ENCODE results near the gene UNC119B.

UNC119B gene

DNA sequence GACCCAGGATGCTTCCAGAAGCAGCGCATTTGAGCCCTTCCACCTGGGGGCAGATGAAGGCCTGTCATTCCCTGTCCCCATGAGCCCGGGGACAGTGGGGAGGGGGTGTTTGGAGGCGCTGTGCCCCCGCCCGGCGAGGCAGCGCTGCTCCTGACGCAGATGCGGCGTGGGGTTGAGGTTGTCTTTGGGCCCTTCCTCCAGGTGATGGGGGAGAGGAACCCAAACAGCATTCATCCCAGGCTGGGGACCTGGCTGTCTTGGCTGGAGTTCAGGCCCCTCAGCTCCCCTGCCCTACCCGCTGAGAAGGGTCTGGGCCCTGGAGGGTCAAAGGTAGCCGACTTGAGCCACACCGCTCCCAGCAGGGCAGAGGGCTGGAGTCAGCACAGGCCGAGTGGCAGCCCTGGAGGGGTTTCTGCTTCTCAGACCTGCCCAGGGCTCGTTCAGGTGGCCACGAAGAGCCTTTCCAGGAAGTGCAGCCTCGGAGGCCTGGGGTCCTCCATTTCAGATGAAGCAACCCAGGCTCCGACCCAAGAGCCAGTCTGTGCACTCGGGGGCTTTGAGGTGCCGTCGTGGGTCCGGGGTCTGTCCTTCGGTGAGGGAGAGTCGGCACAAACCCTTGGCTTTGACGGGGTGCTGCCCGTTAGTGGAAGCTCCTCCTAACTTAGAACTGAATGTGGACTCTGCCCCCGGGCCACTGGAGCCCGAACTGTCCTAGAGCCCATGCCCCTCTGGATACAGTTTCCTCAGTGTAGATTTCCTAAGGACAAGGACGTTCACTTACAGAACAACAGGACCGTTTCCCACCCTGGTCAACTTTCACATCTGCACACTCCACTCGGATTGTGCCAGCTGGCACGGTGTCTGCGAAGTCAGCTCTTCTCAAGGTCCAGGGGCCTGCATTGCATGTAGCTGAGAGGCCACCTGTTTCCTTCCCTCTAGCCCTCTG, 31.5 kb downstream of the UNC119B start:
- H3K4me3 ChIP-seq (ENCODE audit: control insufficient read depth, low read depth, low read length), result no peak overlapping the region
- no peak for DNase-seq (ENCODE audit: low read depth)
- no peak for TF ChIP-seq CTCF (IDR thresholded peaks at IDR 0.05; ENCODE audit: control insufficient read depth, insufficient read depth, low read depth, low read length, missing control alignments)

DNA sequence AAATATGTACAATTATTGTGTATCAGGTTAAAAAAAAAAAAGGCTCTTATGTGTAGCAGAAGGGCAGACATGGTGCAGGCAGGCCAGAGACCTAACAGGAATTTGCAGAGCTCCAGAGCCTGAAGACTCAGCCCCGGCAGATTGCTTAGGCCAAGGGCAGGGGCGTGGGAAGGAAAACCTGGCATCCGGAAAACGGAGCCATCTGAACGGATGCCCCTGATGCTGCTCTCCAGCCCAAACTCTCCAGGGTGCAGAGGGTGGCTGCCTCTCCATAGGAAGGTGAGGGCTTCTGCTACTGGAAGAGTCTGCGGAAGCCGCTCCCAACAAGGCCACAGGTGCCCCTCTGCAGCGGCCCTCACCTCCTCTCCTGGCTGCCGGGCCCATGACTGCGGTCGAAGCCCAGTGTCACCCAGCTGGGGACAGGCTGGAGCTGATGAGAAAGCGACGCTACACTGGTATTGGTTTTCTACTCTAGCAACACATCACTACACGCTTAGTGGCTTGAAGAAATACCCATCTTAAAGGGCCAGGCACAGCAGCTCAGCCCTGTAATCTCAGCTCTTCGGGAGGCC, 34.8 kb downstream of the UNC119B start:
- no peak for DNase-seq (ENCODE audit: low read depth)
- no peak overlapping the region for H3K4me3 ChIP-seq (ENCODE audit: control insufficient read depth, low read depth, low read length)
- no peak for TF ChIP-seq CTCF (IDR thresholded peaks at IDR 0.05; ENCODE audit: control insufficient read depth, insufficient read depth, low read depth, low read length, missing control alignments)

GRCh38 chr12:120748242-120748641, 38.0 kb downstream of the UNC119B start:
- no peak for DNase-seq (ENCODE audit: low read depth)
- no peak overlapping the region for H3K4me3 ChIP-seq (ENCODE audit: control insufficient read depth, low read depth, low read length)
- TF ChIP-seq CTCF (IDR thresholded peaks at IDR 0.05; ENCODE audit: control insufficient read depth, insufficient read depth, low read depth, low read length, missing control alignments), result no peak

- no peak for DNase-seq (ENCODE audit: low read depth)
- TF ChIP-seq CTCF (IDR thresholded peaks at IDR 0.05; ENCODE audit: control insufficient read depth, insufficient read depth, low read depth, low read length, missing control alignments), result no peak
- no peak overlapping the region for H3K4me3 ChIP-seq (ENCODE audit: control insufficient read depth, low read depth, low read length)
Observed at GRCh38 chr12:120749256-120749655, 39.0 kb downstream of the UNC119B start.

GRCh38 chr12:120750806-120751205, 40.5 kb downstream of the UNC119B start:
- DNase-seq (ENCODE audit: low read depth), result no peak
- no peak for TF ChIP-seq CTCF (IDR thresholded peaks at IDR 0.05; ENCODE audit: control insufficient read depth, insufficient read depth, low read depth, low read length, missing control alignments)
- H3K4me3 ChIP-seq (ENCODE audit: control insufficient read depth, low read depth, low read length), result no peak overlapping the region

- no peak for DNase-seq (ENCODE audit: low read depth)
- no peak overlapping the region for H3K4me3 ChIP-seq (ENCODE audit: control insufficient read depth, low read depth, low read length)
- TF ChIP-seq CTCF (IDR thresholded peaks at IDR 0.05; ENCODE audit: control insufficient read depth, insufficient read depth, low read depth, low read length, missing control alignments), result no peak
Observed at GRCh38 chr12:120751389-120751788, 41.1 kb downstream of the UNC119B start.

Data from AG09309 (cell line).